ENCODE measurements around the gene CCR5AS.
"Not testable (repeated sequence)": the region's sequence is repeated elsewhere in the genome, so short reads cannot be mapped to it uniquely, and the experiment has no call there.

Gene CCR5AS

DNA sequence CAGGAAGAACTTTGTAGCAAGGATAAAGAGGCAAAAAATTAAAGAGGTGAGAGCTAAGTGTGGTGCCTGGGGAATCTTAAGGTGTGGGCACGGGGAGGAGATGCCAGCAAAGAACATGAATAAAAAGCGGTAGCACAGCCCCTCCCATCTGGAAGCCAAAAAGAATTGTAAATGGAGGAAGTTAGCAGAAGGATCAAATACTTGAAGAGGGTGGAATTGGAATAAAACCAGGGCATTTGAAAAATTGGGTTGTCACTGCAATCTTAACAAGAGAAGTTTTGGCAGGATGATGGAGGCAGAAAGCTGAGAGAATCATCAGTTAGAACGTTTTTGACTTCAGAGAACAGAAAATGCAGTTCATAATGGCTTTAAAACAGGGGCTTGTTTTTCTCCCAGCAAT, 50.6 kb downstream of the CCR5AS start:
- DNase-seq (ENCODE audit: low read depth in 2 of 2) = no peak

- no peak for DNase-seq (ENCODE audit: low read depth in 2 of 2)
These were observed 51.9 kb downstream of the CCR5AS start for GRCh38 chr3:46354984-46355383.

DNA sequence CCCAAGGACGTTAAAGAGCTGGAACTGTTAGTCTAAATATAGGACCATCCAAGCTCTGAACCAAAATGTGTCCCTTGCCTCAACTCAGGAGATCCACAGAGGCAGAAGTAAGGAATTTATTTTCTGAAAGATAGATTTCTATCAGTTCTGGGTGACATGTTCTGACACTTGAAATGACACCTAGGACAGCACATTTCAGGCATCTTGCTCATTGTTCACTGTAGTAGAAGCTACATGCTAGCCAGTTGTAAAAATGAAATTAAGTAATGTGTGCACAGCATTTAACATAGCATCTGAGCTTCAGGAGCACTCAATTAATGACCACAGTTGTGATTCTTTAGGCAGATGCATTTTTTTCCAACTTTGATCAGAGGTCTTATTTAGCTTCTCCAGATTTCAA, 52.4 kb downstream of the CCR5AS start:
- no peak for DNase-seq (ENCODE audit: low read depth in 2 of 2)

GRCh38 chr3:46353647-46354410, 53.0 kb downstream of the CCR5AS start, which contains the start of gene CCR2:
Gene CCR2 (plus strand): TSS chr3:46354111. CDS start chr3:46357528, 3,417 bp downstream.
- no peak for DNase-seq (ENCODE audit: low read depth in 2 of 2)

GRCh38 chr3:46353090-46353489, 53.8 kb downstream of the CCR5AS start:
- no peak for DNase-seq (ENCODE audit: low read depth in 2 of 2)

DNA sequence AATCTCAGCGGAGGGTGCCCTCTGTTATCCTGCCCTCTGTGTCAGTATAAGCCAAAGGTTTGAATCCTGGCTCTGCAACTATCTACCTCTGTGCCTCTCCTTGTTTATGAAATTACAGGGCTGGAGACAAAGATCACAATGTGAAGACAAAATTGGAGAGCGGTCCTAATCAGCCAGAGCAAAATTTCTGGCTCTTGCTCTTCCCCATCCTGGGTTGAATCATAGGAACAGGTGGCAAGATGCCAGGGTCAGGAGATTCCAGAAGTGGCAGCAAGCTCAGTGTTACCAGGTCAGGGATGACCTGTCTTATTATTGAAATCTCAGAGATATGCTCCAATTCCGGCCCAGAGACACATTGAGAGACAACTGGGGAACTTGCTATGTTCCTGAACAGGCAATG, 55.2 kb downstream of the CCR5AS start:
- no peak for DNase-seq (ENCODE audit: low read depth in 2 of 2)

GRCh38 chr3:46350262-46350565, 56.7 kb downstream of the CCR5AS start:
- no peak for DNase-seq (ENCODE audit: low read depth in 2 of 2)

DNA sequence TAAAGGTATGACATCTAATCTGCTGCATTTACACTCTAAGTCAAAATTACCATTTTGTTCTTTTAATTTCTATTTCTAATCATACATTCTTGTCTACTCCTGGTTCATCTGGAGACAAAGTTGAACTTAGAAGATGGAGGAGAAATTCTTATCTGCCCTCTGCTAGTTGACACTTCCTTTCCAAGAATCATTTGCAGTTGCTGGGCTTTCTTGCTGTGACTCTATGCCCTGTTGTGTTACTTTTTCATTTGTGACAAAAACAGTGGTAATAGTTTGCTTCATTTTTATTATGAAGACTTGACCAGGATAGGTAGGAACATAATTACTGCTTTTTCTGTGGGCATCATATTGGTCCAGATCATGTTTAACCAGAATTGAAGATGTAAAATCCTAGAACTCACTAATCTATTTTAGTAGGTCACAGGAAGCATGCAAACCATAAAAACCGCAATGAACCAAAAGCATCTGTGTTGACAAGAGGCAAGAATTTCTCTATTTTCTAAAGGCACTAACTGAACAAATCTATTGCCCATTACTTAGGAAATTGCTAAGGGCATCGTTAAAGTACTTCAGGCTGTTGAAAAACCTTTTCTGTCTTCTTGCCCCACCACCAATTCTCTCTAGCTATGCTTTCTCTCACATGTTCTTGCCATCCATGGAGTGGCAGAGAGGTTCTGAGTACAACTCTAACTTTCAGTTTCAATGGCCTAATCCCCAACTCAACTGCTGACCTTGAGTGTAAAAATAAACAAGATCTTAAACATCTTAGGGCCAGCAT, 57.2 kb downstream of the CCR5AS start:
- no peak for DNase-seq (ENCODE audit: low read depth in 2 of 2)

DNA sequence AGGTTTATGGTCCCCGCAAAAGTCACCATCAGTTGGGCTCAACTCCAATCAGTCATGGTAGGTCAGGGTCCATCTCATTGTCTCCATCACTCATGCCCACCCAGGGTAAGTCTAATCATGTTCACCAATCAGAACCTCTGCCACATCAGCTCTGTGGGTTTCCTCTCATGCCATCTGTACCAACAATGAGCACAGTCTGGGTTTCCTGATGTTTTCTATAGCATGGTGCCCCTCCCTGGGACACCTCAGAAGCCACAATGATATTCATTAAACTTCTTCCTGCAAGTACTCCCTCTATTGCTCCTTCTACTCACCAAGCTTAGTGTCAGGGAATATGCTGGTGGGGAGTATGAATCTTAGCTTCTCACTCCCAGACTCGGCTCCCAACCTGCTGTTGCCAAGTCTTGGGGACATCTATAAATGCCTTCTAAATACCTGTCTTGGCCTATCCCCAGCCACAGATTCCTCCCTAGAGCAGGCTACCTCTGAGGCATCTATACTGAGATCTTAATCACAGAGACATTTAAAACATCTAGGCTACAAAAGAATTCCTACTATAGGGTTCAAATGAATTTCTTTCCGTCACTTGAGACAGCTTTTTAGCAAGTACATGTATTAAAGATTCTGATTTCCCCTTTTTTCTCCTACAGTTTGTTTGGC, 57.9 kb downstream of the CCR5AS start:
- no peak for DNase-seq (ENCODE audit: low read depth in 2 of 2)

- no peak for DNase-seq (ENCODE audit: low read depth in 2 of 2)
These were observed 62.4 kb downstream of the CCR5AS start for GRCh38 chr3:46344476-46344875.

DNA sequence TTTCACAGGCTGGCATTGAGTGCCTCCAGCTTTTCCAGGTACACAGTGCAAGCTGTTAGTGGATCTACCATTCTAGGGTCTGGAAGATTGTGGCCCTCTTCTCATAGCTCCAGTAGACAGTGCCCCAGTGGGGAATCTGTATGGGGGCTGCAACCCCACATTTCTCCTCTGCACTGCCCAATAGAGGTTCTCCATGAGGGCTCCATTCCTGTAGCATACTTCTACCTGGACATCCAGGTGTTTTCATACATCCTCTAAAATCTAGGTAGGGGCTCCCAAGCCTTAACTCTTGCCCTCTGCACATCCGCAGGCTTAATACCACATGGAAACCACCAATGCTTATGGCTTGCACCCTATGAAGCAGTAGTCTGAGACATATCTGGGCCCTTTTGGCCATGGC, 68.0 kb downstream of the CCR5AS start:
- DNase-seq (ENCODE audit: low read depth in 2 of 2) = no peak

DNA sequence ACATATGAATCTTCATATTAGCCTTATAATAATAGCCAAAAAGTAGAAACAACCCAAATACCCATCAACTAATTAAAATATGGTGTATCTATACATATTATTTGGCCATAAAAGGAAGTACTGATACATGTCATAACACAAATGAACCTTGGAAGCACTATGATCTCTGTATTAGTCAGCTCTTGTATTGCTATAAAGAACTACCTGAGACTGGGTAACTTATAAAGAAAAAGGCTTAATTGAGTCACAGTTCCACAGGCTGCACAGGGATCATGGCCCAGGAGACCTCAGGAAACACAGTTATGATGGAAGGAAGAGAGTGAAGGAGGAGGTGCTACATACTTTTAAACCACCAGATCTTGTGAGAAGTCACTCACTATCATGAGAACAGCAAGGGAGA, 69.0 kb downstream of the CCR5AS start:
- DNase-seq (ENCODE audit: low read depth in 2 of 2) = no peak

DNA sequence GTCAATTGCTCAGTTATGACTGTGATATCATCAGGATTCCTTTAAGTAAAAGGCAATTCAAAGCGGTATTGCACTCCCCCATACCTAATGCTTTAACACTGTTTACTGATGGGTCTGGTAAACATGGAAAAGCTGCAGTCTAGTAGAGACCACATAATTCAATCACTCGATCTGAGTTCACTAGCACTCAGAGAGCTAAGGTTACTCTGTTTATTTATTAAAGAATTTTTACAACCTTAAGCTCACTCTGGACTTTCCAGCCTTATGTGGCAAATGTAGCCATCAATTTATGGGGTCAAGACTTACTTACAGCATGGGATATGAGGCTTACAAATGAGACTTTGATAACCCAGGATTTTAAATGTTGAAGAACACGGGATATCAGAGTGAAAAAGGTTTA, 71.3 kb downstream of the CCR5AS start:
- no peak for DNase-seq (ENCODE audit: low read depth in 2 of 2)

- DNase-seq (ENCODE audit: low read depth in 2 of 2) = no peak
These were observed 72.0 kb downstream of the CCR5AS start for GRCh38 chr3:46334741-46335478.

DNA sequence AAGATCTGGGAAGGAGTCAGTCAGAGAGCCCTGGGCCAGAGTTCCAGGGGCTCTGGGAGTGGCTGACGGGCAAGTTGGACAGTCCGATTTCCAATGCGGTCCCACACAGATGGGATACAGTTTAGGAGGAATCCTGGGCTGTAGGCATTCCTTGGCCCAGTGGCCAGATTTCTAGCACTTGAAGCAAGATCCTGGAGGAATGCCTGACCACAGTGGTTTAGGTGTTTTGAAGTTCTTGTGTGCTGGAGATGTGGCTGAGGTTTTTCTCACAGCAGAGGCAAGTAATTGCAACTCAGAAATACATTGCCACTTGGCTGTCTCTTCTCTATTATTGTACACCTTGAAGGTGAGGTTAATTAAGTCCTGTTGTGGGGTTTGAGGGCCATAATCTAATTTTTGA, 76.2 kb downstream of the CCR5AS start:
- not testable (repeated sequence) for DNase-seq (ENCODE audit: low read depth in 2 of 2)

DNA sequence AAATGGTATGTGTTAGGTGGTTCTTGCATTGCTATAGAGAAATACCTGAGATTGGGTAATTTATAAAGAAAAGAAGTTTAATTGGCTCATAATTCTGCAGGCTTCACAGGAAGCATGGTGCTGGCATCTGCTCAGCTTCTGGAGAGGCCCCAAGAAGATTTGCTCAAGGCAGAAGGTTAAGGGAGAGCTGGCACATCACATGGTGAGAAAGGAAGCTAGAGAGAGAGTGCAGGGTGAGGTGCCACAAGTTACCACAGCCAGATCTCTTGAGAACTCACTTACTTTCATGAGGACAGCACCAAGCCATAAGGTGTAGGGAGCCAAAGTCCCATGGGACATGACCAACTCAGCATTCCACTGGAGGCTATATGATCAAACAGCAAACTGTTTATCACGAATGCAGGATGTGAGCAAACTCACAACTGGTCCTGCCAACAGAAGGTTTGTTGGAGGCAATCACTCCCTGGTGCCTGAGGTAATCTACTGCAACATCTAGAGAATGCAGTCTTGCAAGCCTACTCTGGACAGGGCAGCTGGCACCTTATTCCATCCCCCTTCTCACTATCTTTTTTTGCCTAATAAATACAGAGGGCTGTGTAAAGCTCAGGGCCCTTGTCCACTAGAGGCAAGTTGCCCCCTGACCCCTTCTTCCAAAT, 81.1 kb downstream of the CCR5AS start:
- DNase-seq (ENCODE audit: low read depth in 2 of 2) = no peak

DNA sequence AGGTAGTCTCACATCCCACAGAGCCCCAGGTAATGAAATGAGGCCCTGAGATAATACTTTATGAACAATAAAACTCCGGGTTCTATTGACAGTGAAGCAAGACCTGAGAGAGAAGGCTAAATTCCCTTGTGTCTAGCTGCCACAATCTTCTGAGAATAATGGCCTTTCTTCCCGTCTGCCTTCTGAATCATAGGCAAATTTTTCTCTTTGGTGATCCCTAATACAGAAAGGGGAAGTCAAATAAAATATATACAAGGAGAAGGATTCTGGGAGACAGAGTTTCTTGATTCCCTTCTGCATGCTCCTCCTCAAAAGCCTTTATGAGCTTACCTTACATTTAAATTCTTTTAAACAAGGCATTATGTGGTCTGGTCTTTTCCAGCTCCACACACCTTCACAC, 82.8 kb downstream of the CCR5AS start:
- DNase-seq (ENCODE audit: low read depth in 2 of 2) = no peak

- DNase-seq (ENCODE audit: low read depth in 2 of 2) = no peak
These were observed 85.3 kb downstream of the CCR5AS start for GRCh38 chr3:46321461-46322104.

DNA sequence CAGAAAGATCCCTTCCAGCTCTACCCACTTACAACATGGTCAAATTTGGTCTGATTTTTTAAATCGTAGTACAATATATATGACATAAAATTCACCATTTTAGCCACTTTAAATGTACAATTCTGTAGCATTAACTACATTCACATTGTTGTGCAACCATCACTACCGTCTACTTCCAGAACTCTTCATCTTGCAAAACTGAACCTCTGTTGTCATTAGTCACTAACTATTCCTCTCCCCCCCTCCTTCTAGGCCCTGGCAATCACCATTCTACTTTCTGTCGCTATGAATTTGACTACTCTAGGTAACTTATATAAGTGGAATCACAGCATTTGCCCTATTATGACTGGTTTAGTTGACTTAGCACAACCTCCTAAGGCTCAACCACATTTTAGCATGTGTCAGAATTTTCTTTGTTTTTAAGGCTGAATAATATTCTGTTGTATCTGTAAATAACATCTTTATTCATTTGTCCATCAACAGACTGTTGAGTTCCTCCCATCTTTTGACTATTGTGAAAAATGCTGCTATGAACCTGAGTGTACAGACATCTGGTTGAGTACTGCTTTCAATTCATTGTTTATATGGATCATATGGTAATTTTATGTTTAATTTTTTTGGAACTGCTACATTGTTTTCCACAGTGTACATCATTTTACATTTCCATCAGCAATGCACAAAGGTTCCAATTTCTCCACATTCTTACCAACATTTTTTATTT, 88.5 kb downstream of the CCR5AS start:
- no peak for DNase-seq (ENCODE audit: low read depth in 2 of 2)

GRCh38 chr3:46316206-46316605, 90.7 kb downstream of the CCR5AS start:
- DNase-seq (ENCODE audit: low read depth in 2 of 2) = no peak

Data from activated CD8-positive, alpha-beta memory T cell treated with anti-CD3 and anti-CD28 coated beads for 4 hours (primary cell).